GM21737 (cell line): Measurements from ENCODE around the gene FUBP1.
"Not testable (repeated sequence)": the region's sequence is repeated elsewhere in the genome, so short reads cannot be mapped to it uniquely, and the experiment has no call there.

Source experiments
- ATAC-seq: cut with Tn5 transposase; IDR thresholded peaks from one replicate; pipeline ENCODE4 v1.9.1; 2021; ENCODE audit warnings: mild to moderate bottlenecking, moderate library complexity; ENCODE audit not compliant: unreplicated experiment

The FUBP1 gene

DNA sequence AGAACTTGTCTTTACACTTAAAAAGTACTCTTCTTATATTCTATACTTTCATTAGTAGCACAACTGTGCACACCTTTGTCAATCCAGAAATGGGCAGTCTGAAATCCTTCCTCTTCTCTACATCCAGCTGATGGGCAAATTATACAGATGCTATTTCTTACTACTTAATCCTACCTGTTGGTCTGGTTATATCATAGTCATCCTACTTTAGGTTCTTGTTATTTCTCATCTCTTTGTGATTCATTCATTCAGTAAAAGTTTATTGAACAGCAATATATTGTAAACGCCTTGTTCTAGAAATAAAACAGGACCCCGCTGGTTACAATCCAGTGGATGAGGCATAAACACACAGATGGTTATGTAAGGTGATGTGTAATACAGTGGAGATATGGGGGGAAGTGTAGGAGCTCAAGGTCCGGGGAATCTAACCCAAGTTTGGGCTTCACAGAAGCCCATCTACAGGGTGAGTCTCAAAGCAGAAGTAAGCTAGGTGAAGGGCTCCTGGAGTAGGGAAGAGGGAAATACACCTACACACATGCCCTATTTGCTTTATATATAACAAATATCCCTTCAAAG is 11.8 kb upstream of the FUBP1 start:
- no peak for ATAC-seq

GRCh38 chr1:77989744-77990143 is 10.9 kb upstream of the FUBP1 start:
- ATAC-seq = no peak

DNA sequence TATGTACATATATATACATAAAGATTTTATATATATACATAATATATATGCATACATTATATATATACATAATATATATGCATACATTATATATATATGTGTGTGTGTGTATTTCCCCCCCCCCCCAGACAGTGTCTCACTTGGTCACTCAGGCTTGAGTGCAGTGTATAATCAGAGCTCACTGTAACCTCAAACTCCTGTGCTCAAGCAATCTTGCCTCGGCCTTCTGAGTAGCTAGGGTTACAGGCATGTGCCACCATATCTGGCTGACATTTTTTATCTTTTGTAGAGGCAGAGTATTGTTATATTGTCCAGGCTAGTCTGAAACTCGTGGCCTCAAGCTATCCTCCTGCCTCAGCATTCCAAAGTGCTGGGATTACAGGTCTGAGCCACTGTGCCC is 9.0 kb upstream of the FUBP1 start:
- no peak for ATAC-seq

GRCh38 chr1:77986810-77987209 is 7.9 kb upstream of the FUBP1 start:
- no peak for ATAC-seq

DNA sequence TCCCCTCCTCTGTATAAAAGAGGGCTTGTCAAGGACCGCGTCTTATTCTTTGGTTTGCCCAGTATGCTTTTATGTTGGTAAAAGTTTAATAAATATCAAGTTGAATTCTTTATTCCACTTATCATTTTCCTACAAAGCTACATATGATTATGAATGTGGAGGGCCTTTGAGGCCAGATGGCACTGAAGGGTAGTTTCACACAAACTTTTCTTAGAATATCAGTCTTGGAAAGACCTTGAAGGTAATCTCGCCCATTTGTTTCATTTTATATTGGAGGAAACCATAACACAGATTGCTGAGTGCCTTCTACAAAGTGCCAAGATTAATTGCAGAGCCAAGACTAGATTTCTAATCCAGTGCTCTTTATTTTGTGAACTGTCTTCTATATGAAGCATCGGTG is 5.8 kb upstream of the FUBP1 start:
- ATAC-seq = no peak

DNA sequence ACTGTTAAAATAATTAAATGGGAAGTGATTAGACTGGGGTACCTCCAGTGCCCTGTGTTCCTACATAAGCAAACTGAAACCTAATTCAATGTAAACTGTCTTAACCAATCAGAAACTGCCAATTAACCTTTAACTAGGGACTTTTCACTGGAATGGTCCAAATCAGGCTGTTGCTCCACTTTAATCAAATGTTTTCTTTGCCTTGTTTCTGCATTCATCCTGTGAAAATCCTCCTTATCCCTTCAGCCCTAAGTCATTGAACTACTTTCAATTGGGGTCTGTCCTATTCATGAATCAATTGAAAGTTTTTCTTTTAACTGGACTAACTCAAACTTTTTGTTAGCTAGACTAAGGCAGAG is 5.1 kb upstream of the FUBP1 start:
- no peak for ATAC-seq

- ATAC-seq = not testable (repeated sequence)
Observed at GRCh38 chr1:77983352-77983996, 4.6 kb upstream of the FUBP1 start.

GRCh38 chr1:77978293-77978968 is 441 bp downstream of the FUBP1 start:
- peak; percentile 63 for ATAC-seq

- ATAC-seq = no peak
Observed at GRCh38 chr1:77977989-77978292, 931 bp downstream of the FUBP1 start.

GRCh38 chr1:77976433-77977076 is 2.3 kb downstream of the FUBP1 start:
- no peak for ATAC-seq

DNA sequence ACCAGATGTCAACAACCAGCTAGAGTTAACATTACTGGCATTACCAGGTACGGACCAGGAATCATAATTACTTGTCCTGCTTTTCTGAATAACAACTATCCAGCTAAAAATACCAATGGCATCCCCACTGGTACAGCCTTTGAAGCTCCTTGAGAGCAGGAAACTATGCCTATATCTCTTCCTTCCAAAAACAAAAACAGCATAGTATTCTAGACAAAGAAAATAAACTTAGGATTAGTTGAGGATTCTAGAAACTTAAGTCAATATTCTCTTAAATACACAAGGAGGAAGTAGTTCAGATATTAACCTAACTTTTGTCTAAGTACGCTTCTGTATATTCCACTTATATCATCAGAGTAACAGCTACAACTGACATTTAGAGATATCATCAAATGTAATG is 3.0 kb downstream of the FUBP1 start:
- no peak for ATAC-seq

- ATAC-seq = no peak
Observed at GRCh38 chr1:77975386-77975785, 3.5 kb downstream of the FUBP1 start.

DNA sequence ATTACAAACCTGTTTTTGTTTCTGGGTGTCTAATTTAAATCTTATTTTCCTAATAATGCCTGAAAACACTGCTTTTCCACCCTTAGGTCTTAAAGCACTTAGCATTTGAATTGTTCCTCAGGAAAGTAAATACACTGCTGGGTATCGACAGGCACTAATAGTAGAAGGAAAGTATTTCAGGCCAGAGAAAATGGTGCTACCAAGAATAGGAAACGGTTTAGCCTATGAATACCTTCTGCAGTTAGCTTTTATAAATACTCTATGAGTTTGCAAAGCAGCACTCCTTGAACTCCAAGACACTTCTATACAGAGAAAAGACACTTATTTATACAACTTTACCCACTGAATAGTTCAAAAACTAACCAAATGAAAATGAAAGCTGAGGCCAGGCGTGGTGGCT is 6.8 kb downstream of the FUBP1 start:
- ATAC-seq = no peak

GRCh38 chr1:77970192-77970591 is 8.7 kb downstream of the FUBP1 start:
- no peak for ATAC-seq

GRCh38 chr1:77966291-77966690 is 12.6 kb downstream of the FUBP1 start:
- no peak for ATAC-seq

DNA sequence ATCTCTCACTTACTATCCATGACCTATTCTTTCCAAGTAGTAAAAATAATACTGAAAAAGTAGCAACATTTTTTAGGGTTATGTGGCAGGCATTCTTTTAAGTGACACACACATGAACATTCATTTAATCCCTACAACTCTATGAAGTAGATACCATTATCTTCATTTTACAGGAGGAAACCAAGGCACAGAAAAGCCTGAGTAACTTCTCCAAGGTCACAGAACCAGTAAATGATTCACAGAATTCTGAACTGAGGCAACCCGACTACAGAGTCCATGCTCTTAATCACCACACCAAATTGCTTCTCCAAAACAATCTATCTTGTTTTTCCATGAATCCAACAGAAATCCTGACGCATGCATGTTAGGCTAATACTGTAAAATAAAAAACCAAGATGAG is 17.5 kb downstream of the FUBP1 start:
- no peak for ATAC-seq

DNA sequence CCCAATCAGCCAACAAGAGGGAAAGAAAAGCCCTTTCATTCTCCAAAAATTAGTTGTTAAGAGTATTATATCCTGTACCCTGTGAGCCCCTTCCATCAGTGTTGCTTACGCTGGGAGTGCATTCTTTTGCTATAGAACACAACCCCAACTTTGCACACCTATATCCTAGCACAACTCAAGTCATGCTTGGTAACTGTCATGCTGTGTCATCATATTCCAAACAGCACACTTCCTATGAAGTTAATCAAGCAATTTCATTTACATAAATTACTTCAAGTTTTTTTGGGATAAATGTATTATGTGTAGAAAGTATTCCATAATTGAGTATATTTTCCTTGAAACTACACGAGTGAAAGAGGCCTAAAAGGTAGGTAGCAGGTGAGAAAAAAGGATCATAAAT is 20.0 kb downstream of the FUBP1 start:
- ATAC-seq = no peak

- no peak for ATAC-seq
Observed at GRCh38 chr1:77958391-77958790, 20.5 kb downstream of the FUBP1 start.

DNA sequence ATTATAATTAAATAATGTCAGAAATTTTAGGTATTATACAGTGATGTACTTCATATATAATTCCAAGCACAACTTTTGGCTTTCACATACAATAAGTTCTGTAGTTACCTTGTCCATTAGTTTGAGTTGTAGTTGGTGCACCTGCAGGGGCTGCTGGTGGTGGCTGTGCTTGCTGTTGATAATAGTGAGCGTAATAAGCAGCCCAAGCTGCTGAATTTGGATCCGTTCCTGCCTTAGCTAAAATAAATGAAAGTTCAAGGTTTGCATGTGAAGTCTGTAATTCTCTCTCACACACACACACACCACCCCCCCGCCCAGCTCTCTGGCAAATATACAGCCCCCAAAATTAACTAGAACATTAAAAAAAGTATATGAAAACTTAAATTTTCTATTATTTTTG is 22.4 kb downstream of the FUBP1 start:
- ATAC-seq = no peak

DNA sequence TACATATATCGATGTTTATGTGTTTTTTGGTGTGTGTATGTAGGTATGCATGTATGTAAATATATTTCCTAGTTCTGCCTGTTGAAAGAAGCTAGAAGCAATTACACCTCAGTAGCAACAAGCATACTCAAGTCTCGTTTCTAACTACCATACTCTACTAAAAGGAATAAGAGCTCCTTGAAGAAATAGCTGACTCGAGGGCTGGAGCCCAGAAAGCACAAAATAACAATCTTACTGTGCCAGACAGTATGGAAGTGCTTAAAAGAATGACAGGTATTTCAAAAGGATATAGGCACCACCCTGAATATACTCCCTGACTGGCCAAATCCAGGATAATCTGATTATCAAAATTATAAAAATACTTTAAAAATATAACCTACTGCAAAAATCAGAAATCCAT is 23.2 kb downstream of the FUBP1 start:
- ATAC-seq = no peak

- no peak for ATAC-seq
Observed at GRCh38 chr1:77954521-77954920, 24.4 kb downstream of the FUBP1 start.

DNA sequence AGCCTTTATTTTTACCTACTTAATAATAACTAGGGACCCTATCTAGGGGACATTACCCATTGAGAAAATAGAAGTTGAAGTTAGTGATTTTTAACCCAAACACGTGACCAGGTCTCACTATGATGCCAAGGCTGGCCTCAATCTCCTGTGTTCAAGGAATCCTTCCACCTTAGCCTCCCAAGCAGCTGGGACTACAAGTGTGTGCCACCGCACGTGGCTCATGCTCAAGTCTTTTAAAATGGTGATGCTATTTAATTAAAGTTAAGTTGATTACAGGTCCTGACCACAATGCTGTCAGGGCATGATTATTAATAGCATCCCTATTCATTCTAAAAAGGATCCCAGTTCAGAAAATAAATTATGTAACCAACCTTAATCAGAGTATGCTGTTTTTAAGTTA is 25.0 kb downstream of the FUBP1 start:
- no peak for ATAC-seq
